Right lobe of liver (tissue), 6 donors: ENCODE data around the gene CDK11B. TPM values are rescaled to one million over a fixed set of nuclear protein-coding genes. Genes with fewer than 3 reads are reported as not detected.

Source experiments
- ATAC-seq, 4 donors: fragments of 200-7000 bp; cut with Tn5 transposase; one replicate each; pipeline ENCODE4 v1.9.1; 2020; ENCODE audit warnings: mild to moderate bottlenecking in 4 of 4, moderate library complexity in 4 of 4
- DNase-seq, 3 donors: peaks; one replicate each; pipeline ENCODE4 v3.0.0-alpha.2; 2020
- H3K27ac ChIP-seq, 3 donors: fragments of 200-600 bp; one replicate each; pipeline ENCODE4 v1.8.0; 2022
- H3K27me3 ChIP-seq, 2 donors: fragments of 200-600 bp; one replicate each; pipeline ENCODE4 v1.8.0; 2022
- H3K36me3 ChIP-seq, 4 donors: fragments of 200-600 bp; sonication (generic) in 1 of 4; one replicate each; pipeline versions ENCODE4 v1.5.1 to v1.8.0; 2017 to 2022; ENCODE audit warnings: control low read depth in 1 of 4
- H3K4me1 ChIP-seq, 4 donors: fragments of 200-600 bp; sonication (generic) in 1 of 4; one replicate each; pipeline versions ENCODE4 v1.5.1 to v1.8.0; 2017 to 2022; ENCODE audit warnings: control low read depth in 1 of 4
- H3K4me3 ChIP-seq, 3 donors: fragments of 200-600 bp; one replicate each; pipeline ENCODE4 v1.8.0; 2022
- H3K9me3 ChIP-seq, 4 donors: fragments of 200-600 bp; sonication (generic) in 1 of 4; one replicate each; pipeline versions ENCODE4 v1.5.1 to v1.8.0; 2017 to 2022; ENCODE audit warnings: control low read depth in 1 of 4
- POLR2A ChIP-seq: fragments of 450-650 bp; IDR thresholded peaks from one replicate; pipeline ENCODE4 v1.6.1; 2017; ENCODE audit warnings: antibody characterized with exemption, mild to moderate bottlenecking
- WGBS: methylation state at CpG from one replicate; pipeline ENCODE4 v1.1.6; 2018; ENCODE audit warnings: low coverage, low lambda C conversion rate; ENCODE audit not compliant: insufficient coverage; ENCODE audit errors: missing lambda C conversion rate; 5-methylcytosine and 5-hydroxymethylcytosine counted together
- intact Hi-C, 2 donors: fragments of 100-400 bp; cut with DNase I; formaldehyde crosslinking; loops; one replicate each; pipeline versions ENCODE4 v1.11.2 to v1.14.1; 2022
- total RNA-seq, 6 experiments: library from RNA; depleted of rRNA in 2 of 6; stranded (reverse); fragments of >200 nt in 2 of 6; fragmentation: NEBNext Ultra II Directional in 3 of 6; extraction: Animal tissue kit (Norgen Biotek cat#: 25700) in 3 of 6; gene quantifications; one replicate each; pipeline versions ENCODE4 v1.1.0 to v1.2.4, GENCODE V29; 2016 to 2023
- TF ChIP-seq, protein P1 (sequence below), 4 donors: fragments of 200-600 bp in 3 of 4; fragments of 450-650 bp in 1 of 4; IDR thresholded peaks; one replicate each; pipeline versions ENCODE4 v1.5.1 to v1.8.0; 2016 to 2022; ENCODE audit warnings: antibody characterized with exemption in 4 of 4, mild to moderate bottlenecking in 2 of 4
- donor health status: DM: no; HTN: yes; CAD: no.
- donor health status: DM: no; HTN: no; CAD: no.
- donor health status: DM: no; HTN: no; CAD: no.
- donor health status: DM: no; HTN: yes; CAD: no.
- donor health status: DM: no; HTN: yes; CAD: no.

Gene CDK11B
- total RNA-seq, 6 experiments from 2014 or later, result 8.0 to 11.8 (median 9.5) TPM

DNA sequence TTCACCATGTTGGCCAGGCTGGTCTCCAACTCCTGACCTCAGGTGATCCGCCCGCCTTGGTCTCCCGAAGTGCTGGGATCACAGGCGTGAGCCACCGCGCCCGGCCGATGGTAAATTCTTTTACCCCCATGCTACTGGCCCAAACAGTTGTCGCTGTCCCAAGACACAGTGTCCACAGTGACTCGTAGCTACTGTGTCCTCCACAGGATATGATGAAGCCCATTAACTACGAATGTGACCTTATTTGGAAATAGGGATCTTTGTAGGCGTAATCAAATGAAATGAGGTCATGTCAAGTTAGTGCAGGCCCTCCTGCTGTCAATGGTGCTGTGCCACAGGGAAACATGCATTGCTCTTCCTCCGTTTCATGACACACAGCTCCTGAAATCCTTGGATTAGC is 67.4 kb downstream of the CDK11B start:
- Histone ChIP-seq H3K27me3 (no peaks in the 10 kb centered on the region), H3K36me3 (no peaks in the 10 kb centered on the region), H3K9me3 (no peaks in the 10 kb centered on the region), H3K27ac (no peak overlapping the region), H3K4me1 (no peaks in the 10 kb centered on the region), H3K4me3 (no peak overlapping the region)
- intact Hi-C loops, result no loop called here
- DNase-seq, result no peak
- TF ChIP-seq, protein P1, sequence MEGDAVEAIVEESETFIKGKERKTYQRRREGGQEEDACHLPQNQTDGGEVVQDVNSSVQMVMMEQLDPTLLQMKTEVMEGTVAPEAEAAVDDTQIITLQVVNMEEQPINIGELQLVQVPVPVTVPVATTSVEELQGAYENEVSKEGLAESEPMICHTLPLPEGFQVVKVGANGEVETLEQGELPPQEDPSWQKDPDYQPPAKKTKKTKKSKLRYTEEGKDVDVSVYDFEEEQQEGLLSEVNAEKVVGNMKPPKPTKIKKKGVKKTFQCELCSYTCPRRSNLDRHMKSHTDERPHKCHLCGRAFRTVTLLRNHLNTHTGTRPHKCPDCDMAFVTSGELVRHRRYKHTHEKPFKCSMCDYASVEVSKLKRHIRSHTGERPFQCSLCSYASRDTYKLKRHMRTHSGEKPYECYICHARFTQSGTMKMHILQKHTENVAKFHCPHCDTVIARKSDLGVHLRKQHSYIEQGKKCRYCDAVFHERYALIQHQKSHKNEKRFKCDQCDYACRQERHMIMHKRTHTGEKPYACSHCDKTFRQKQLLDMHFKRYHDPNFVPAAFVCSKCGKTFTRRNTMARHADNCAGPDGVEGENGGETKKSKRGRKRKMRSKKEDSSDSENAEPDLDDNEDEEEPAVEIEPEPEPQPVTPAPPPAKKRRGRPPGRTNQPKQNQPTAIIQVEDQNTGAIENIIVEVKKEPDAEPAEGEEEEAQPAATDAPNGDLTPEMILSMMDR (IDR thresholded peaks at IDR 0.05), result no peak
- no peak for TF ChIP-seq POLR2A
- no peak for ATAC-seq
- WGBS, result 83% methylated on average over 4 of the region's 13 CpGs

Other genes with a start within 250 kb of the CDK11B start
- under 1 TPM; 0.19 to 0.89 (median 0.35) TPM for gene ANKRD65, start 237.7 kb downstream of the CDK11B start, total RNA-seq
- 100 to 1,000 TPM in 1 of 6 experiments, 10 to 100 TPM in 5; 39.5 to 195 (median 78.7) TPM for gene VWA1, start 223.3 kb downstream of the CDK11B start, total RNA-seq
- 1 to 10 TPM in 4 of 6 experiments, under 1 TPM in 2; 0.74 to 3.1 (median 1.9) TPM for gene ATAD3C, start 209.3 kb downstream of the CDK11B start, total RNA-seq
- 10 to 100 TPM in 3 of 6 experiments, 1 to 10 TPM in 3; 8.9 to 15.0 (median 10.2) TPM for gene ATAD3B, start 187.2 kb downstream of the CDK11B start, total RNA-seq
- gene ATAD3A, start 146.8 kb downstream of the CDK11B start, total RNA-seq, result 10 to 100 TPM; 10.8 to 31.7 (median 13.1) TPM
- under 1 TPM in 1 of 6 experiments, not detected in 5; 0.40 TPM for gene TMEM240, start 118.4 kb downstream of the CDK11B start, total RNA-seq
- 10 to 100 TPM; 46.6 to 72.6 (median 63.8) TPM for gene SSU72, start 84.1 kb downstream of the CDK11B start, total RNA-seq
- 1 to 10 TPM in 1 of 6 experiments, under 1 TPM in 5; 0.09 to 1.6 (median 0.46) TPM for gene FNDC10, start 58.9 kb downstream of the CDK11B start, total RNA-seq
- 10 to 100 TPM; 20.7 to 38.5 (median 33.9) TPM for gene MIB2, start 43.5 kb downstream of the CDK11B start, total RNA-seq
- 1 to 10 TPM in 5 of 6 experiments, under 1 TPM in 1; 0.75 to 4.0 (median 2.3) TPM for gene MMP23B, start 26.8 kb downstream of the CDK11B start, total RNA-seq
- 10 to 100 TPM; 13.4 to 19.9 (median 17.0) TPM for gene SLC35E2B, start 33.8 kb upstream of the CDK11B start, total RNA-seq
- gene CDK11A, start 65.4 kb upstream of the CDK11B start, total RNA-seq, result 10 to 100 TPM in 4 of 6 experiments, 1 to 10 TPM in 2; 8.4 to 25.2 (median 11.0) TPM
- 100 to 1,000 TPM in 3 of 6 experiments, 10 to 100 TPM in 3; 80.3 to 143 (median 100) TPM for gene NADK, start 119.5 kb upstream of the CDK11B start, total RNA-seq
- gene GNB1, start 232.1 kb upstream of the CDK11B start, total RNA-seq, result 100 to 1,000 TPM in 4 of 6 experiments, 10 to 100 TPM in 2; 85.9 to 147 (median 104) TPM